Gastrocnemius medialis (tissue), 4 donors: ENCODE results near the gene SAYSD1. TPM values are rescaled to one million over a fixed set of nuclear protein-coding genes. Genes with fewer than 3 reads are reported as not detected.

Source experiments
- ATAC-seq, 2 donors: fragments of 150-250 bp; one replicate each; pipeline ENCODE4 v1.9.1; 2016
- DNase-seq, 2 donors: peaks; one replicate each; pipeline ENCODE4 v3.0.0-alpha.2; 2019
- H3K27ac ChIP-seq, 4 donors: fragments of 200-600 bp; sonication (generic); 1 replicate in 1 of 4; 2 replicates in 3 of 4; pipeline ENCODE4 v1.5.1; 2016 to 2018; ENCODE audit warnings: mild to moderate bottlenecking in 2 of 4, moderate library complexity in 1 of 4
- H3K27me3 ChIP-seq, 3 donors: fragments of 200-600 bp; sonication (generic) in 2 of 3; 1 replicate in 1 of 3; 2 replicates in 2 of 3; pipeline versions ENCODE4 v1.5.1 to v1.6.0; 2016 to 2019; ENCODE audit warnings: mild to moderate bottlenecking in 1 of 3, moderate library complexity in 1 of 3
- H3K36me3 ChIP-seq, 2 donors: fragments of 200-600 bp; sonication (generic) in 1 of 2; one replicate each; pipeline ENCODE4 v1.5.1; 2017 to 2018
- H3K4me1 ChIP-seq, 2 donors: fragments of 200-600 bp; sonication (generic) in 1 of 2; one replicate each; pipeline ENCODE4 v1.5.1; 2016 to 2017; ENCODE audit warnings: mild to moderate bottlenecking in 2 of 2
- H3K4me3 ChIP-seq, 4 donors: fragments of 200-600 bp; sonication (generic) in 3 of 4; 1 replicate in 1 of 4; 2 replicates in 3 of 4; pipeline ENCODE4 v1.5.1; 2016 to 2019; ENCODE audit warnings: mild to moderate bottlenecking in 2 of 4
- H3K9me3 ChIP-seq, 3 donors: fragments of 200-600 bp; sonication (generic) in 2 of 3; 1 replicate in 1 of 3; 2 replicates in 2 of 3; pipeline ENCODE4 v1.5.1; 2016 to 2019
- POLR2A ChIP-seq, 2 donors: fragments of 450-650 bp; IDR thresholded peaks; one replicate each; pipeline ENCODE4 v1.6.1; 2017; ENCODE audit warnings: antibody characterized with exemption in 2 of 2, mild to moderate bottlenecking in 2 of 2, moderate library complexity in 2 of 2
- in situ Hi-C, 4 donors: fragments of 200-750 bp; cut with MboI; loops; one replicate each; pipeline versions ENCODE4 v1.15.0 to v1.8.0; 2017; ENCODE audit warnings: low sequenced_read_pairs in 4 of 4
- intact Hi-C: fragments of 100-400 bp; cut with DNase I; formaldehyde crosslinking; loops from one replicate; pipeline ENCODE4 v1.15.1; 2023; ENCODE audit warnings: low total_unique reads
- total RNA-seq, 4 donors: library from RNA; depleted of rRNA; stranded (reverse); fragments of >200 nt; gene quantifications; one replicate each; pipeline versions ENCODE4 v1.1.0 to v1.2.3, GENCODE V29; 2016
- TF ChIP-seq, protein P1 (sequence below), 5 experiments: fragments of 450-650 bp in 3 of 5; fragments of 200-600 bp in 2 of 5; sonication (generic) in 2 of 5; IDR thresholded peaks in 4 of 5; conservative IDR thresholded peaks in 1 of 5; 1 replicate in 4 of 5; 2 replicates in 1 of 5; pipeline ENCODE4 v1.5.1; 2016 to 2019; ENCODE audit warnings: antibody characterized with exemption in 5 of 5, mild to moderate bottlenecking in 3 of 5, moderate library complexity in 3 of 5

The SAYSD1 gene
- total RNA-seq, 4 donors from 2014 or later, result 6.4 to 12.9 (median 10.4) TPM

DNA sequence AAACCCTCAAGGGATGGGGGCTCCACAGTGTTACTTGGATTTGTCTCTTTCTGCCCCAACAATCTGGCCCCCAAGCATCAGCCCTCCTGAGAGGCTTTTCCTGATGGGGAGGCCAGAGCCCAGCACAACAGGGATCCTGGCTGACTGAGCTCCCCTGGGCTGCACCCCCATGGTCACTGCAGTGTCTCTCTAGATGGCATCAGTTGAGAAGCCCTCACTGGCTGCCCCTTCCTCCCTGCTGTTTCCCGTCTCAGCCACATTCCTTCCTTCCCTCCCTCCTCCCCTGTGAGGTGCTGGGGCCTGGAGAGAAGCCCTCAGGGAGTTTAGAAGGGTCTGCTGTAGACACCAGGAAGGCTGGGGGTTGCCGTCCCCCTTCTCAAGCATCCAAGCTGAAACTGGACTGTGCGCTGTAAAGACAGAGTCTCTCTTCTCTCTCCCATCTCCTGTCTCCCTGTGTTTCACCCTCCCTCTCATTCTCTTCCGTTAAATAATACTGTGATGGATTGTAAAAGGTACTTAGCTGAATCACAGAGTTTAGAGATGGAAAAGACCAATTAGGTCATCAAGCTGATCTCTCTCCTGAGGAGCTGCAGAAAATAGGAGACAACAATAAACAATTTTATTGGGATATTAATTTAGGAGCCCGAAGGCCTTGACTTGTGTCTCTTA is 29.7 kb downstream of the SAYSD1 start:
- TF ChIP-seq POLR2A (IDR thresholded peaks at IDR 0.05), result no peak
- TF ChIP-seq, protein P1, sequence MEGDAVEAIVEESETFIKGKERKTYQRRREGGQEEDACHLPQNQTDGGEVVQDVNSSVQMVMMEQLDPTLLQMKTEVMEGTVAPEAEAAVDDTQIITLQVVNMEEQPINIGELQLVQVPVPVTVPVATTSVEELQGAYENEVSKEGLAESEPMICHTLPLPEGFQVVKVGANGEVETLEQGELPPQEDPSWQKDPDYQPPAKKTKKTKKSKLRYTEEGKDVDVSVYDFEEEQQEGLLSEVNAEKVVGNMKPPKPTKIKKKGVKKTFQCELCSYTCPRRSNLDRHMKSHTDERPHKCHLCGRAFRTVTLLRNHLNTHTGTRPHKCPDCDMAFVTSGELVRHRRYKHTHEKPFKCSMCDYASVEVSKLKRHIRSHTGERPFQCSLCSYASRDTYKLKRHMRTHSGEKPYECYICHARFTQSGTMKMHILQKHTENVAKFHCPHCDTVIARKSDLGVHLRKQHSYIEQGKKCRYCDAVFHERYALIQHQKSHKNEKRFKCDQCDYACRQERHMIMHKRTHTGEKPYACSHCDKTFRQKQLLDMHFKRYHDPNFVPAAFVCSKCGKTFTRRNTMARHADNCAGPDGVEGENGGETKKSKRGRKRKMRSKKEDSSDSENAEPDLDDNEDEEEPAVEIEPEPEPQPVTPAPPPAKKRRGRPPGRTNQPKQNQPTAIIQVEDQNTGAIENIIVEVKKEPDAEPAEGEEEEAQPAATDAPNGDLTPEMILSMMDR (IDR thresholded peaks at IDR 0.05 in 4 of 5, conservative IDR thresholded peaks at IDR 0.05 in 1 of 5), result no peak
- intact Hi-C loops, result loop anchor here (5.0 kb wide), 1 partner anchor 217 kb away; no protein-coding TSS in a partner anchor
- H3K27me3 ChIP-seq, result no peaks in the 10 kb centered on the region
- ATAC-seq (no peak), DNase-seq (no peak)
- in situ Hi-C loops, result no loop called here
- no peaks in the 10 kb centered on the region for H3K9me3 ChIP-seq
- H3K4me3 ChIP-seq, result no peak overlapping the region
- no peaks in the 10 kb centered on the region for H3K36me3 ChIP-seq
- no peak overlapping the region for H3K27ac ChIP-seq
- peaks cover 24 to 42% of the 10 kb centered on the region in 2 donors for H3K4me1 ChIP-seq

DNA sequence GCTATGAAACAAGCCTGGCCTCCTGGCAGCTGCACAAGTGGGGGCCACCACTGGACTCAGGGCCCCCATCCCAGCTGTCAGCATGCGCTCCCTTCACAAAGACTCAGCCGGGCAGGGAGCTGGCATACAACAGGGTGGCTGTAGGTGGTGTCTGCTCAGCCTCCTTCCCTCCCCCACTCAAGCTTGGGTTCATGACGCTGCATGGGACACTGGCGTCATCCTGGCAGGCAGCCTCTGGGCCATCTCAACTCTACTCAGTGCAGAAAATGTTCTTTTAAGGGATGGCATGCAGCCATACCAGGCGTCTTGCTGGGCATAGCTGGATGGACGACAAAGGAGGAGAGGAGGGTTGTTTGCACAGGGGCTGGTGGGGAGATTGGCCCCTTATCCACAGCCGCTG is 30.5 kb downstream of the SAYSD1 start:
- H3K27me3 ChIP-seq, result no peaks in the 10 kb centered on the region
- no peaks in the 10 kb centered on the region for H3K36me3 ChIP-seq
- H3K27ac ChIP-seq, result no peak overlapping the region
- H3K9me3 ChIP-seq, result no peaks in the 10 kb centered on the region
- H3K4me1 ChIP-seq, result peaks cover 24 to 38% of the 10 kb centered on the region in 2 donors
- no peak for ATAC-seq
- in situ Hi-C loops (no loop called here), intact Hi-C loops (no loop called here)
- DNase-seq, result no peak
- no peak for TF ChIP-seq POLR2A (IDR thresholded peaks at IDR 0.05)
- TF ChIP-seq, protein P1 (IDR thresholded peaks at IDR 0.05 in 4 of 5, conservative IDR thresholded peaks at IDR 0.05 in 1 of 5), result no peak
- no peak overlapping the region for H3K4me3 ChIP-seq

DNA sequence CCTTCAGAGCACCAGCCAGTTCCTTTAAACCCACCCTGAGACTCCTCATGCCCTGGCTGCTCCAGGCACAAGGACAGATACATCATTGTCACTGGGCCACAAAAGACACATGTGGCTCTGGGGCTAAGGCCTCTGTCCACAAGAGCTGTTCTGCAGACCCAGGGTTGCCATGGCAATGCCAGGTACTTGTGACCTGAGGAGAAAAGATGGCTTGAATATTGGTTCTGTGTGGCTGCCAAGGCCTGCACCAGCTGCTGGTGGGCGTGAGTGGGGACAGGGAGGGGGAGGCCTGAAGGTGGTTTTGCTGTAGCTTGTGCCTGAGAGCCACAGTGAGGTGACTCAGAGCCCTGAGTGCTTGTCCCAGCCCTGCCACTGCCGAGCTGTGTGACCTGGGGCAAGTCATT is 31.8 kb downstream of the SAYSD1 start:
- no peak for TF ChIP-seq POLR2A (IDR thresholded peaks at IDR 0.05)
- TF ChIP-seq, protein P1 (IDR thresholded peaks at IDR 0.05 in 4 of 5, conservative IDR thresholded peaks at IDR 0.05 in 1 of 5), result no peak
- Histone ChIP-seq H3K4me1 (peaks cover 11 to 25% of the 10 kb centered on the region in 2 donors), H3K27ac (no peak overlapping the region), H3K4me3 (no peak overlapping the region), H3K36me3 (no peaks in the 10 kb centered on the region), H3K9me3 (no peaks in the 10 kb centered on the region), H3K27me3 (no peaks in the 10 kb centered on the region)
- ATAC-seq (no peak), DNase-seq (no peak)
- intact Hi-C loops, result no loop called here
- in situ Hi-C loops, result no loop called here

DNA sequence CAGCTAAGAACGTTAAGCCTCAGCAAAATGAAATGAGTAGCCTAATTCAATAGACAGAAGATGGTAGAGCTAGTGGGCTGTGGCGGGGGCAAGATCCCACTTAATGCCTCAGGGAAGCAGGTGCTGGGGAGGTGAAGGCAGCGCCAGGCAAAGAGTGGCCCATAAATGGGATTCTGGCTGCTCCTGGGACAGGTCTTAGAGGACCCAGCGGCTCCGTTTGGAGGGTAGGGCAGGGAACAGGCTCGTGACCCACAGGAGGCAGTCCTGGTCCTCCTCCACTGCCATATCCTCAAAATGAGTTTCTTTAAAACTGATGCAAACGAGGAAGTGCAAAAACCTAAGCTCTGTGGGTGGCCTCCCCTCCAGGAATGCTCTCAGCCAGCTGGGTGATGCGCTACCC is 32.7 kb downstream of the SAYSD1 start:
- in situ Hi-C loops, result no loop called here
- TF ChIP-seq, protein P1 (IDR thresholded peaks at IDR 0.05 in 4 of 5, conservative IDR thresholded peaks at IDR 0.05 in 1 of 5), result no peak
- TF ChIP-seq POLR2A (IDR thresholded peaks at IDR 0.05), result no peak
- intact Hi-C loops, result no loop called here

More for the DNA sequence above, 32.7 kb downstream of the SAYSD1 start:
- DNase-seq (no peak), ATAC-seq (no peak)
- H3K4me1 ChIP-seq, result peaks cover 2 to 16% of the 10 kb centered on the region in 2 donors
- no peaks in the 10 kb centered on the region for H3K36me3 ChIP-seq
- H3K9me3 ChIP-seq, result no peaks in the 10 kb centered on the region
- no peaks in the 10 kb centered on the region for H3K27me3 ChIP-seq
- H3K27ac ChIP-seq, result no peak overlapping the region
- H3K4me3 ChIP-seq, result no peak overlapping the region
